Epithelial cell of proximal tubule (primary cell): ENCODE measurements around the gene ACO1. TPM values are rescaled to one million over a fixed set of nuclear protein-coding genes. Genes with fewer than 3 reads are reported as not detected.
A peak's percentile ranks its signal among the peaks of the same experiment; 100 is the strongest.

Source experiments
- DNase-seq: peaks from one replicate; pipeline ENCODE4 v3.0.0-alpha.2; 2011; ENCODE audit warnings: low read depth
- H3K4me3 ChIP-seq: 2 replicates; pipeline ENCODE4 v1.5.1; 2011; ENCODE audit warnings: low read depth, mild to moderate bottlenecking, low read length
- total RNA-seq: library from RNA; depleted of rRNA; stranded (reverse); fragments of >200 nt; gene quantifications from 2 replicates; pipeline ENCODE4 v1.2.3, GENCODE V29; 2015
- TF ChIP-seq, protein P1 (sequence below): conservative IDR thresholded peaks from 2 replicates; pipeline ENCODE4 v1.5.1; 2012; ENCODE audit warnings: low read depth, mild to moderate bottlenecking, low read length

Gene ACO1
- total RNA-seq, 1 donor from 2014 or later: 41.2 TPM

DNA sequence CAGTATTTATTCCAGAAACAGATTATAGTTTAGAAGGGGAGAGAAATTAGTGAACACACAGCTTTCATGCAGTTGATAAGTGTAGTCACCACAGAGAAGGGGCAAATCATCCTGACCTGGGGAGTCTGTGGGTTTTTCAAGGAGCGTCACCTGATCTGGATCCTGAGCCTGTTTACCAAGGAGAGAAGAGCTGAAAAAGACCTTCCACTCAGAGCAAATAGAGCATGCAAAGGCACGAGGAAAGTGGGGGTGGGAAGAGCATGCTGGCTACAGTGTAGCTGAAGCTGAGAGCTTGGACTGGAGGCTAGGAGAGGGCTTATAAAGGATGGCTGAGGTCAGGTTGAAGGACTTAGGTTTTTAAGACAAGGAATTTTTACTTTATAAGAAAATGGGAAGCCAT is 30.4 kb downstream of the ACO1 start:
- DNase-seq: no peak
- H3K4me3 ChIP-seq: no peak overlapping the region
- TF ChIP-seq, protein P1, sequence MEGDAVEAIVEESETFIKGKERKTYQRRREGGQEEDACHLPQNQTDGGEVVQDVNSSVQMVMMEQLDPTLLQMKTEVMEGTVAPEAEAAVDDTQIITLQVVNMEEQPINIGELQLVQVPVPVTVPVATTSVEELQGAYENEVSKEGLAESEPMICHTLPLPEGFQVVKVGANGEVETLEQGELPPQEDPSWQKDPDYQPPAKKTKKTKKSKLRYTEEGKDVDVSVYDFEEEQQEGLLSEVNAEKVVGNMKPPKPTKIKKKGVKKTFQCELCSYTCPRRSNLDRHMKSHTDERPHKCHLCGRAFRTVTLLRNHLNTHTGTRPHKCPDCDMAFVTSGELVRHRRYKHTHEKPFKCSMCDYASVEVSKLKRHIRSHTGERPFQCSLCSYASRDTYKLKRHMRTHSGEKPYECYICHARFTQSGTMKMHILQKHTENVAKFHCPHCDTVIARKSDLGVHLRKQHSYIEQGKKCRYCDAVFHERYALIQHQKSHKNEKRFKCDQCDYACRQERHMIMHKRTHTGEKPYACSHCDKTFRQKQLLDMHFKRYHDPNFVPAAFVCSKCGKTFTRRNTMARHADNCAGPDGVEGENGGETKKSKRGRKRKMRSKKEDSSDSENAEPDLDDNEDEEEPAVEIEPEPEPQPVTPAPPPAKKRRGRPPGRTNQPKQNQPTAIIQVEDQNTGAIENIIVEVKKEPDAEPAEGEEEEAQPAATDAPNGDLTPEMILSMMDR: no peak

GRCh38 chr9:32419921-32420320 is 35.5 kb downstream of the ACO1 start:
- H3K4me3 ChIP-seq: no peak overlapping the region
- TF ChIP-seq, protein P1: no peak
- no peak for DNase-seq

DNA sequence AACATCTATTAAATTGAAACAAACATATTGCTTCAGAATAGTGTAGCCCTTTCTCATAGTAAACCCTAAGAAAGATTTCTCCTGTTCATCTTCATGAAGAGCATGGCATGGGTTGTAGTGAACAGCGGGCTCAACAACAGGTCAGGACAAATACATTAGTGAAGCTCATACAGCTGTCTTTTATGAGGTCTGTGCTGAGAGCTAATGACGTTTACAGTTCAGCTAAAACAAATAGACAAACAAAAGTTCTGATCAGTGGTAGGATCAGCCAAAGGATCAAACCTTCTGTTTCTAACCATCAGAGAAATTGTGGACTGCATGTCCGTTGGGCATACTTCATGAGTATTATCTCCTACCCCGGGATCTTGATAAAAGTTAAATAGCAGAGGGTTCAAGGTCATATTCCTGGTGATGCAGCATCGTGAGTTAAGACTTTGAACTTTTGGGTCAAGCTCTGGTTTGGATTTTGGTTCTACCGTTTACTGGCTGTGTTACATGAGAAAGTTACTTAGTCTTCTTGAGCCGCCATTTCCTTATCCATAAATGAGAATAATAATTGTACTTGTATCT is 37.9 kb downstream of the ACO1 start:
- no peak overlapping the region for H3K4me3 ChIP-seq
- TF ChIP-seq, protein P1: no peak
- no peak for DNase-seq

DNA sequence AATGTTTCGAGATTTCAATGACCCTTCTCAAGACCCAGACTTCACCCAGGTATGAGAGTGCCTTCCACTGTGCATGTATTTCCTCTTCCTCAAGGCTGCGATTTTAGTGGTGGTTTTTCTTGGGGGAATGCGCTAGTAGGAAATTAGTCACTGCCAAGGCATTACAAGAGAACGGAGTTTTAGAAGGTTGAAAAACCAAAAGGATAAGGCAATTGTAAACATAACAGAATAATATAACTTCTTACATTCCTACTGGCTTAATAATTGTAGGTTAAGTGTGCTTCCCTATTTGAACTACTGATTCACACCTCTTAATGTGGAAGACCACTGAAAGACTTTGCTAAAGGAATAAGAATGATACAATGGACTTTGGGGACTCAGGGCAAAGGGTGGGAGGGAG is 38.9 kb downstream of the ACO1 start:
- no peak overlapping the region for H3K4me3 ChIP-seq
- TF ChIP-seq, protein P1: no peak
- no peak for DNase-seq

GRCh38 chr9:32424616-32425015 is 40.2 kb downstream of the ACO1 start:
- no peak overlapping the region for H3K4me3 ChIP-seq
- no peak for DNase-seq
- TF ChIP-seq, protein P1: no peak

GRCh38 chr9:32426278-32426939 is 42.0 kb downstream of the ACO1 start:
- H3K4me3 ChIP-seq: peak overlapping the region; percentile 22
- peak; percentile 88 for DNase-seq
- TF ChIP-seq, protein P1: no peak
